Muscle of leg (tissue), 11 donors: Measurements from ENCODE around the gene ARID5B. TPM values are rescaled to one million over a fixed set of nuclear protein-coding genes. Genes with fewer than 3 reads are reported as not detected.

Experiments
- DNase-seq: peaks from one replicate; pipeline ENCODE4 v3.0.0; 2013
- H3K27ac ChIP-seq: one replicate; pipeline ENCODE4 v1.5.1; 2013; ENCODE audit warnings: mild to moderate bottlenecking, low read length, control low read depth
- H3K27me3 ChIP-seq: one replicate; pipeline ENCODE4 v1.6.1; 2013; ENCODE audit warnings: low read length; ENCODE audit not compliant: control insufficient read depth, insufficient read depth
- H3K36me3 ChIP-seq: one replicate; pipeline ENCODE4 v1.6.1; 2013; ENCODE audit warnings: low read length; ENCODE audit not compliant: control insufficient read depth, insufficient read depth
- H3K4me1 ChIP-seq: one replicate; pipeline ENCODE4 v1.6.1; 2013; ENCODE audit warnings: low read length; ENCODE audit not compliant: control insufficient read depth, insufficient read depth
- H3K4me3 ChIP-seq: one replicate; pipeline ENCODE4 v1.5.1; 2013; ENCODE audit warnings: low read length, control low read depth
- H3K9me3 ChIP-seq: replicated peaks from 2 replicates; pipeline ENCODE4 v1.6.1; 2013; ENCODE audit warnings: low read depth, low read length; ENCODE audit not compliant: control insufficient read depth
- WGBS: methylation state at CpG from one replicate; pipeline ENCODE4 v1.1.5; 2013; ENCODE audit warnings: missing lambda C conversion rate; ENCODE audit not compliant: insufficient coverage; 5-methylcytosine and 5-hydroxymethylcytosine counted together
- polyA plus RNA-seq, 8 donors: library from polyadenylated mRNA; unstranded; fragments of 120-200 nt; gene quantifications; one replicate each; pipeline versions ENCODE4 v1.2.1 to v1.2.3, GENCODE V29; 2013; ENCODE audit warnings: inconsistent platforms in 1 of 8, low replicate concordance in 1 of 8; ENCODE audit not compliant: insufficient read length in 8 of 8, insufficient read depth in 1 of 8
- total RNA-seq: library from RNA; stranded (reverse); fragments of 120-200 nt; gene quantifications from one replicate; pipeline ENCODE4 v1.2.4, GENCODE V29; 2013

The ARID5B gene
- total and polyA plus RNA-seq, 9 donors = 10.3 to 24.2 (median 15.2) TPM

- Histone ChIP-seq H3K27me3 (no peaks in the 10 kb centered on the region), H3K4me3 (no peak overlapping the region), H3K4me1 (peaks cover 4% of the 10 kb centered on the region), H3K27ac (no peak overlapping the region), H3K36me3 (peaks cover 10% of the 10 kb centered on the region), H3K9me3 (no peaks in the 10 kb centered on the region)
- WGBS = 86% methylated on average over 1 of the region's 1 CpG
- DNase-seq = no peak
Measured at GRCh38 chr10:61998937-61999336, 97.4 kb downstream of the ARID5B start.

DNA sequence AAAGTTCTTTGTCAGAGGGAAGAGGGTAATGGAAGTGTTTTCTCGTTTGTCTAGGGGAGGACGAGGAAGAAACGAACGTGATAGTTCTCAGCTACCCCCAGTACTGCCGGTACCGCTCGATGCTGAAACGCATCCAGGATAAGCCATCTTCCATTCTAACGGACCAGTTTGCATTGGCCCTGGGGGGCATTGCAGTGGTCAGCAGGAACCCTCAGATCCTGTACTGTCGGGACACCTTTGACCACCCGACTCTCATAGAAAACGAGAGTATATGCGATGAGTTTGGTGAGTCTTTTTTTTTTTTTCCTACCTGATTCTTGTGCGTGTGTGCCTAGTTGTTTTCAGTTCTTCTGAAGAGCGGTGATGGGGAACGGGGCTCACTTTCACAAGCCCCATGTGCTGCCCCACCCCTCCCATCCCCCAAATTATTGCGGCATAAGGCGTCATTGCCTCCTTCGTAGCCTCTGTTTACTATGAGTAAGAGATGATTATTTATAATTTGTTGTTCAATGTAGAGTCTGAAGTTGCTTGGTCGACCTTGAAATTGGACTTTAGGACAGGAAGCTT, 98.6 kb downstream of the ARID5B start:
- peaks cover 7% of the 10 kb centered on the region for H3K4me1 ChIP-seq
- 97% methylated on average over 9 of the region's 20 CpGs for WGBS
- H3K27me3 ChIP-seq = no peaks in the 10 kb centered on the region
- DNase-seq = no peak
- peaks cover 10% of the 10 kb centered on the region for H3K36me3 ChIP-seq
- no peak overlapping the region for H3K4me3 ChIP-seq
- no peaks in the 10 kb centered on the region for H3K9me3 ChIP-seq
- no peak overlapping the region for H3K27ac ChIP-seq

DNA sequence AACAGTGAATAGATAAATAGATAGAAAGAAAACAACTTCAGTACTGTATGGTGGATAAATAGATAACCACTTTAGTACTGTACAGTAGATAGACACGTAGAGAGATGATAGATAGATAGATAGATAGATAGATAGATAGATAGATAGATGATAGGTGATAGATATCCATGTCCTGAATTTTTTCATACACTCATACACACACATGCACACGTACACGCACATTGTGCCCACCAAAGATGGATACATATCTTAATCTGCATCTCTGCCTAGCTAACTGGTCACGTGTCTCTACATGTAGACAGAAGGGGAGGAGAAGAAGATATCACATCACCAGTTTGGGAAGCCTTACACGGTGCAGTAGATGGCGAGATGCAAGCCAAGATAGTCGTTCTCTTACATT, 99.2 kb downstream of the ARID5B start:
- WGBS = no CpG with 5 or more reads among the region's 7 CpGs
- no peak for DNase-seq
- no peak overlapping the region for H3K27ac ChIP-seq

GRCh38 chr10:62001898-62002297, 100.4 kb downstream of the ARID5B start:
- no peak for DNase-seq
- WGBS = no CpG with 5 or more reads among the region's 5 CpGs
- Histone ChIP-seq H3K4me3 (no peak overlapping the region), H3K27me3 (no peaks in the 10 kb centered on the region), H3K36me3 (peaks cover 10% of the 10 kb centered on the region), H3K4me1 (peaks cover 8% of the 10 kb centered on the region), H3K27ac (no peak overlapping the region), H3K9me3 (no peaks in the 10 kb centered on the region)

More for the DNA sequence above, 99.2 kb downstream of the ARID5B start:
- peaks cover 7% of the 10 kb centered on the region for H3K4me1 ChIP-seq
- H3K4me3 ChIP-seq = no peak overlapping the region
- peaks cover 10% of the 10 kb centered on the region for H3K36me3 ChIP-seq
- no peaks in the 10 kb centered on the region for H3K27me3 ChIP-seq
- no peaks in the 10 kb centered on the region for H3K9me3 ChIP-seq

DNA sequence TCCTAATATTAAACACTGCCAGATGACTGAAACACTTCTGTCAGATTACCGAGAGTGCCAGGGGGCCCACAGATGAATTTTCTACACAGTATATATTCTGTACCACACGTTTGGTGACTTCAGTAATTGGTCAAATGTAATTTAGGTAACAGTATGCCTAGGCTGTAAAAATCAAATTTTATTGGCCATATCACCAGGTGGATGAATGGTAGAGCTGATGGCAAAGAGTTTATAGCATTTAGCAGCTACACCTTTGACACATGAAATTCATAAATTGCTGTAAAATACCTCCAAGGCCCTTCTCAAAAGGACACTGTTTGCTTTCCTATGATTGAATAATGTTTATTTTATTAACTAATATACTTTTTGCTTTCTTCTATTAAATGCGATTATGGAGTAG, 101.3 kb downstream of the ARID5B start:
- H3K27me3 ChIP-seq = no peaks in the 10 kb centered on the region
- H3K9me3 ChIP-seq = no peaks in the 10 kb centered on the region
- H3K4me3 ChIP-seq = no peak overlapping the region
- no CpG with 5 or more reads among the region's 3 CpGs for WGBS
- no peak for DNase-seq
- peaks cover 8% of the 10 kb centered on the region for H3K4me1 ChIP-seq
- peaks cover 10% of the 10 kb centered on the region for H3K36me3 ChIP-seq
- H3K27ac ChIP-seq = no peak overlapping the region

- peaks cover 13% of the 10 kb centered on the region for H3K4me1 ChIP-seq
- WGBS = no CpG with 5 or more reads among the region's 3 CpGs
- H3K27ac ChIP-seq = no peak overlapping the region
- H3K27me3 ChIP-seq = no peaks in the 10 kb centered on the region
- no peaks in the 10 kb centered on the region for H3K9me3 ChIP-seq
- no peak for DNase-seq
- peaks cover 10% of the 10 kb centered on the region for H3K36me3 ChIP-seq
- no peak overlapping the region for H3K4me3 ChIP-seq
Measured at GRCh38 chr10:62004042-62004441, 102.5 kb downstream of the ARID5B start.

DNA sequence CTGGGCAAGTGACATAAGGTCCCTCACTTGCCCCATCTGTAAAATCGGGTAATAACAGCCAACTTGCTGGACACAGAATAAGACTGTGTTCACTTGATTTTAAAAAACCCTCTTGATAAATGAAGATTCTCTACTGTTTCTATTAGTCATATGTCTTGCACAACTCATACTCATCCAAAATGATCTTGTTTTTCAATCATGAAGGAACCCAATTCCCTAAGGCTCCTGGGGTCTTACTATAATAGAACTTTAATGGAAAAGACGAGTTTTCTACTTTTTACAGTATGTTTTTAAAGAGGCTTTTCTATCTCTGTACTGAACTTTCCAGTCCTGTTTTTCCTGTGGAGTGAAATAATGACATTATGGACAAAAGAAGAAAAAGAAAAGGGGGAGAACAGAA, 103.8 kb downstream of the ARID5B start:
- Histone ChIP-seq H3K36me3 (peaks cover 7% of the 10 kb centered on the region), H3K27me3 (no peaks in the 10 kb centered on the region), H3K9me3 (no peaks in the 10 kb centered on the region), H3K4me1 (peaks cover 17% of the 10 kb centered on the region), H3K4me3 (no peak overlapping the region), H3K27ac (peak overlapping the region; percentile 69)
- peak; percentile 54 for DNase-seq
- no CpG with 5 or more reads among the region's 2 CpGs for WGBS

- peaks cover 7% of the 10 kb centered on the region for H3K36me3 ChIP-seq
- no peaks in the 10 kb centered on the region for H3K27me3 ChIP-seq
- WGBS = 40% methylated on average over 1 of the region's 3 CpGs
- H3K27ac ChIP-seq = peak overlapping the region; percentile 69
- DNase-seq = peak; percentile 45
- H3K4me3 ChIP-seq = no peak overlapping the region
- H3K9me3 ChIP-seq = no peaks in the 10 kb centered on the region
- peaks cover 17% of the 10 kb centered on the region for H3K4me1 ChIP-seq
Measured at GRCh38 chr10:62005687-62006086, 104.2 kb downstream of the ARID5B start.

GRCh38 chr10:62007145-62007544, 105.6 kb downstream of the ARID5B start:
- no CpG with 5 or more reads among the region's 2 CpGs for WGBS
- H3K27ac ChIP-seq = no peak overlapping the region
- H3K9me3 ChIP-seq = no peaks in the 10 kb centered on the region
- no peak overlapping the region for H3K4me3 ChIP-seq
- DNase-seq = no peak
- peaks cover 17% of the 10 kb centered on the region for H3K4me1 ChIP-seq
- H3K27me3 ChIP-seq = no peaks in the 10 kb centered on the region
- peaks cover 8% of the 10 kb centered on the region for H3K36me3 ChIP-seq

GRCh38 chr10:62008196-62008595, 106.7 kb downstream of the ARID5B start:
- H3K27ac ChIP-seq = peak overlapping the region; percentile 37
- H3K9me3 ChIP-seq = no peaks in the 10 kb centered on the region
- H3K4me3 ChIP-seq = no peak overlapping the region
- H3K27me3 ChIP-seq = no peaks in the 10 kb centered on the region
- peaks cover 17% of the 10 kb centered on the region for H3K4me1 ChIP-seq
- H3K36me3 ChIP-seq = peaks cover 11% of the 10 kb centered on the region
- DNase-seq = no peak
- WGBS = 83% methylated on average over 2 of the region's 6 CpGs

- Histone ChIP-seq H3K9me3 (no peaks in the 10 kb centered on the region), H3K27me3 (no peaks in the 10 kb centered on the region), H3K27ac (no peak overlapping the region), H3K36me3 (peaks cover 11% of the 10 kb centered on the region), H3K4me3 (no peak overlapping the region), H3K4me1 (peaks cover 15% of the 10 kb centered on the region)
- DNase-seq = peak; percentile 67
- WGBS = 100% methylated on average over 1 of the region's 2 CpGs
Measured at GRCh38 chr10:62008946-62009345, 107.4 kb downstream of the ARID5B start.
